HFFc6 (cell line): ENCODE measurements around the gene CD226. TPM values are rescaled to one million over a fixed set of nuclear protein-coding genes. Genes with fewer than 3 reads are reported as not detected.
"Not testable (repeated sequence)": the region's sequence is repeated elsewhere in the genome, so short reads cannot be mapped to it uniquely, and the experiment has no call there.

Experiments used
- DNase-seq: peaks from one replicate; pipeline ENCODE4 v3.0.0-alpha.2; 2018
- H3K27ac Mint-ChIP-seq: 2 replicates; pipeline ENCODE4 v1.8.0; 2020; ENCODE audit warnings: mild to moderate bottlenecking, mixed read lengths
- H3K27me3 Mint-ChIP-seq: 2 replicates; pipeline ENCODE4 v1.8.0; 2021; ENCODE audit warnings: mild to moderate bottlenecking, moderate library complexity, mixed read lengths; ENCODE audit not compliant: insufficient read depth
- H3K36me3 Mint-ChIP-seq: 2 replicates; pipeline ENCODE4 v1.8.0; 2021; ENCODE audit warnings: low read depth, mixed read lengths
- H3K4me1 Mint-ChIP-seq: 2 replicates; pipeline ENCODE4 v1.8.0; 2020; ENCODE audit warnings: low read depth, mixed read lengths
- H3K4me3 Mint-ChIP-seq: 2 replicates; pipeline ENCODE4 v1.8.0; 2020; ENCODE audit warnings: mild to moderate bottlenecking, moderate library complexity, mixed read lengths
- H3K9me3 Mint-ChIP-seq: 2 replicates; pipeline ENCODE4 v1.8.0; 2020; ENCODE audit warnings: mild to moderate bottlenecking, mixed read lengths
- CTCF ChIP-seq: fragments of 200-600 bp; sonication (generic); IDR thresholded peaks from 2 replicates; pipeline ENCODE4 v1.5.0; 2021; ENCODE audit warnings: antibody characterized with exemption, mild to moderate bottlenecking
- total RNA-seq, 6 experiments: library from RNA; stranded (reverse); fragmentation: NEBNext Ultra II Directional; extraction: Animal tissue kit (Norgen Biotek cat#: 25700); gene quantifications; 2 replicates in 1 of 6; 3 replicates in 5 of 6; pipeline ENCODE4 v1.2.3, GENCODE V29; 2021

Gene CD226
- total RNA-seq, 6 experiments from 2014 or later: 0.14 to 0.78 (median 0.34) TPM

- no peak overlapping the region for H3K4me3 Mint-ChIP-seq
- H3K9me3 Mint-ChIP-seq: no peaks in the 10 kb centered on the region
- H3K27me3 Mint-ChIP-seq: no peaks in the 10 kb centered on the region
- DNase-seq: no peak
- no peak for TF ChIP-seq CTCF
- H3K4me1 Mint-ChIP-seq: no peaks in the 10 kb centered on the region
- no peak overlapping the region for H3K27ac Mint-ChIP-seq
- H3K36me3 Mint-ChIP-seq: no peaks in the 10 kb centered on the region
These were observed 18.5 kb downstream of the CD226 start for GRCh38 chr18:69929041-69929774.

- Mint-ChIP-seq H3K9me3 (no peaks in the 10 kb centered on the region), H3K27ac (no peak overlapping the region), H3K27me3 (no peaks in the 10 kb centered on the region), H3K4me1 (peaks cover 10% of the 10 kb centered on the region), H3K36me3 (no peaks in the 10 kb centered on the region), H3K4me3 (no peak overlapping the region)
- TF ChIP-seq CTCF: peak; percentile 46
- DNase-seq: no peak
These were observed 31.3 kb downstream of the CD226 start for GRCh38 chr18:69916412-69916811.

- no peaks in the 10 kb centered on the region for H3K36me3 Mint-ChIP-seq
- DNase-seq: no peak
- no peaks in the 10 kb centered on the region for H3K27me3 Mint-ChIP-seq
- H3K4me1 Mint-ChIP-seq: no peaks in the 10 kb centered on the region
- no peak for TF ChIP-seq CTCF
- no peak overlapping the region for H3K4me3 Mint-ChIP-seq
- H3K27ac Mint-ChIP-seq: no peak overlapping the region
- H3K9me3 Mint-ChIP-seq: no peaks in the 10 kb centered on the region
These were observed 38.8 kb downstream of the CD226 start for GRCh38 chr18:69908838-69909237.

- no peak overlapping the region for H3K27ac Mint-ChIP-seq
- DNase-seq: no peak
- H3K4me1 Mint-ChIP-seq: no peaks in the 10 kb centered on the region
- no peak overlapping the region for H3K4me3 Mint-ChIP-seq
- no peaks in the 10 kb centered on the region for H3K36me3 Mint-ChIP-seq
- peaks cover 1% of the 10 kb centered on the region; the same call in 1 of the 2 replicates for H3K27me3 Mint-ChIP-seq
- no peak for TF ChIP-seq CTCF
- H3K9me3 Mint-ChIP-seq: no peaks in the 10 kb centered on the region
These were observed 40.9 kb downstream of the CD226 start for GRCh38 chr18:69906765-69907164.

GRCh38 chr18:69900941-69901340, 46.7 kb downstream of the CD226 start:
- Mint-ChIP-seq H3K36me3 (no peaks in the 10 kb centered on the region; the same call in none of the 2 replicates), H3K4me1 (no peaks in the 10 kb centered on the region), H3K9me3 (no peaks in the 10 kb centered on the region), H3K27me3 (peaks cover 1% of the 10 kb centered on the region), H3K27ac (no peak overlapping the region), H3K4me3 (no peak overlapping the region)
- DNase-seq: no peak
- peak; percentile 40 for TF ChIP-seq CTCF

- DNase-seq, H3K27me3 Mint-ChIP-seq, H3K27ac Mint-ChIP-seq, H3K4me1 Mint-ChIP-seq, H3K9me3 Mint-ChIP-seq, H3K36me3 Mint-ChIP-seq, H3K4me3 Mint-ChIP-seq: not testable (repeated sequence)
These were observed 48.3 kb downstream of the CD226 start for GRCh38 chr18:69899154-69899923.
